Limb (tissue), 2 donors: ENCODE measurements around the gene RAB11A.

Experiments used
- DNase-seq, 2 donors: peaks; one replicate each; pipeline ENCODE4 v3.0.0-alpha.2; 2016; ENCODE audit errors: extremely low spot score in 2 of 2

Gene RAB11A

GRCh38 chr15:65869126-65869953 is at the start of gene RAB11A:
Gene RAB11A, plus strand, starts transcription at chr15:65869491. Its CDS starts 95 bp downstream, at chr15:65869586.
- DNase-seq: peak; percentile 97 to 98

GRCh38 chr15:65819563-65819960 is 49.7 kb upstream of the RAB11A start:
- no peak for DNase-seq

- no peak for DNase-seq
These were observed 48.2 kb upstream of the RAB11A start for GRCh38 chr15:65821070-65821469.

GRCh38 chr15:65822316-65822715 is 47.0 kb upstream of the RAB11A start:
- no peak for DNase-seq

GRCh38 chr15:65824031-65824743 is 45.1 kb upstream of the RAB11A start:
- peak; percentile 34 to 46 for DNase-seq

- DNase-seq: no peak
These were observed 44.2 kb upstream of the RAB11A start for GRCh38 chr15:65824941-65825544.

GRCh38 chr15:65827065-65827464 is 42.2 kb upstream of the RAB11A start:
- DNase-seq: no peak

- DNase-seq: no peak
These were observed 40.7 kb upstream of the RAB11A start for GRCh38 chr15:65828585-65828984.

GRCh38 chr15:65829130-65829764 is 40.0 kb upstream of the RAB11A start:
- no peak for DNase-seq

GRCh38 chr15:65832549-65833364 is 36.5 kb upstream of the RAB11A start:
- DNase-seq: peak; percentile 77 to 79

- DNase-seq: no peak
These were observed 35.6 kb upstream of the RAB11A start for GRCh38 chr15:65833501-65834205.

- DNase-seq: no peak
These were observed 34.5 kb upstream of the RAB11A start for GRCh38 chr15:65834603-65835282.

- no peak for DNase-seq
These were observed 33.8 kb upstream of the RAB11A start for GRCh38 chr15:65835447-65835846.

- no peak for DNase-seq
These were observed 32.6 kb upstream of the RAB11A start for GRCh38 chr15:65836665-65837064.

GRCh38 chr15:65837301-65838294 is 31.7 kb upstream of the RAB11A start:
- DNase-seq: no peak

GRCh38 chr15:65839354-65839901 is 29.9 kb upstream of the RAB11A start:
- DNase-seq: no peak

- no peak for DNase-seq
These were observed 29.3 kb upstream of the RAB11A start for GRCh38 chr15:65839985-65840384.
